HepG2 (cell line): Measurements from ENCODE around the gene HCFC1. TPM values are rescaled to one million over a fixed set of nuclear protein-coding genes. Genes with fewer than 3 reads are reported as not detected.

Experiments
- AGO2 ChIP-seq: fragments of 200-400 bp; formaldehyde crosslinking; optimal IDR thresholded peaks from 2 replicates; pipeline ENCODE3; 2017; ENCODE audit warnings: mild to moderate bottlenecking, low read depth, low read length, moderate library complexity
- HOXD1 ChIP-seq: sonication (generic); formaldehyde crosslinking; IDR thresholded peaks from 2 replicates; pipeline ENCODE4 v1.5.0; 2020; ENCODE audit warnings: missing genetic modification reagents
- NCOR1 ChIP-seq: fragments of 200-600 bp; sonication (generic); IDR thresholded peaks from 2 replicates; pipeline ENCODE4 v1.7.0; 2017; ENCODE audit warnings: antibody characterized with exemption, low read length, borderline replicate concordance
- NFE2 ChIP-seq: sonication (generic); formaldehyde crosslinking; IDR thresholded peaks from 2 replicates; pipeline ENCODE4 v1.4.0; 2020; ENCODE audit warnings: missing genetic modification reagents
- RAD21 ChIP-seq: fragments of 450-650 bp; formaldehyde crosslinking; IDR thresholded peaks from 2 replicates; pipeline ENCODE4 v1.5.0; 2020; ENCODE audit warnings: mild to moderate bottlenecking
- SIX1 ChIP-seq: sonication (generic); formaldehyde crosslinking; IDR thresholded peaks from 2 replicates; pipeline ENCODE4 v1.4.0; 2020; ENCODE audit warnings: missing genetic modification reagents, borderline replicate concordance
- SRSF1 ChIP-seq: fragments of 200-400 bp; formaldehyde crosslinking; optimal IDR thresholded peaks from 2 replicates; pipeline ENCODE3; 2017; ENCODE audit warnings: mild to moderate bottlenecking, low read depth, low read length, moderate library complexity
- ZNF124 ChIP-seq: sonication (generic); formaldehyde crosslinking; IDR thresholded peaks from 2 replicates; pipeline ENCODE4 v1.4.0; 2020; ENCODE audit warnings: missing genetic modification reagents
- ZNF687 ChIP-seq: sonication (generic); formaldehyde crosslinking; IDR thresholded peaks from 2 replicates; pipeline ENCODE4 v1.5.1; 2020; ENCODE audit warnings: mild to moderate bottlenecking, missing genetic modification reagents, moderate library complexity
- ZNF782 ChIP-seq: sonication (generic); formaldehyde crosslinking; IDR thresholded peaks from 2 replicates; pipeline ENCODE4 v1.4.0; 2020; ENCODE audit warnings: missing genetic modification reagents, mild to moderate bottlenecking, borderline replicate concordance
- ZSCAN25 ChIP-seq: sonication (generic); formaldehyde crosslinking; IDR thresholded peaks from 2 replicates; pipeline ENCODE4 v1.8.0; 2022; ENCODE audit warnings: mild to moderate bottlenecking, missing genetic modification reagents
- polyA plus RNA-seq, 8 experiments: library from polyadenylated mRNA; depleted of rRNA in 3 of 8; stranded (reverse) in 7 of 8; unstranded in 1 of 8; fragments of >200 nt; fragmentation: Illumina TruSeq in 4 of 8; extraction: Trizol in 4 of 8; gene quantifications; 2 replicates each; pipeline versions ENCODE4 v1.2.1 to v1.2.3, GENCODE V29; 2011 to 2016; ENCODE audit warnings: low read depth in 4 of 8, missing spikeins in 1 of 8, mixed read lengths in 1 of 8; ENCODE audit not compliant: insufficient read depth in 1 of 8
- total RNA-seq, 5 experiments: library from RNA; depleted of rRNA; stranded (reverse); fragments of >200 nt; fragmentation: Illumina TruSeq; extraction: Trizol; gene quantifications; 2 replicates each; pipeline ENCODE4 v1.2.3, GENCODE V29; 2016; ENCODE audit warnings: low read depth in 1 of 5
- TF ChIP-seq, protein P1 (sequence below): IDR thresholded peaks from 2 replicates; pipeline ENCODE4 v1.4.0; 2020; ENCODE audit warnings: mild to moderate bottlenecking, missing genetic modification reagents
- TF ChIP-seq, protein P2 (sequence below): sonication (generic); formaldehyde crosslinking; IDR thresholded peaks from 2 replicates; pipeline ENCODE4 v1.5.0; 2020; ENCODE audit warnings: mild to moderate bottlenecking, missing genetic modification reagents, moderate library complexity

HCFC1 gene
- total and polyA plus RNA-seq, 2 of the 13 experiments (the other 11 are each of a cell fraction or from before 2014, with no cell fraction given), result 5.8 to 17.8 TPM

- TF ChIP-seq SRSF1, result no peak
- TF ChIP-seq HOXD1, result no peak
- TF ChIP-seq, protein P1, sequence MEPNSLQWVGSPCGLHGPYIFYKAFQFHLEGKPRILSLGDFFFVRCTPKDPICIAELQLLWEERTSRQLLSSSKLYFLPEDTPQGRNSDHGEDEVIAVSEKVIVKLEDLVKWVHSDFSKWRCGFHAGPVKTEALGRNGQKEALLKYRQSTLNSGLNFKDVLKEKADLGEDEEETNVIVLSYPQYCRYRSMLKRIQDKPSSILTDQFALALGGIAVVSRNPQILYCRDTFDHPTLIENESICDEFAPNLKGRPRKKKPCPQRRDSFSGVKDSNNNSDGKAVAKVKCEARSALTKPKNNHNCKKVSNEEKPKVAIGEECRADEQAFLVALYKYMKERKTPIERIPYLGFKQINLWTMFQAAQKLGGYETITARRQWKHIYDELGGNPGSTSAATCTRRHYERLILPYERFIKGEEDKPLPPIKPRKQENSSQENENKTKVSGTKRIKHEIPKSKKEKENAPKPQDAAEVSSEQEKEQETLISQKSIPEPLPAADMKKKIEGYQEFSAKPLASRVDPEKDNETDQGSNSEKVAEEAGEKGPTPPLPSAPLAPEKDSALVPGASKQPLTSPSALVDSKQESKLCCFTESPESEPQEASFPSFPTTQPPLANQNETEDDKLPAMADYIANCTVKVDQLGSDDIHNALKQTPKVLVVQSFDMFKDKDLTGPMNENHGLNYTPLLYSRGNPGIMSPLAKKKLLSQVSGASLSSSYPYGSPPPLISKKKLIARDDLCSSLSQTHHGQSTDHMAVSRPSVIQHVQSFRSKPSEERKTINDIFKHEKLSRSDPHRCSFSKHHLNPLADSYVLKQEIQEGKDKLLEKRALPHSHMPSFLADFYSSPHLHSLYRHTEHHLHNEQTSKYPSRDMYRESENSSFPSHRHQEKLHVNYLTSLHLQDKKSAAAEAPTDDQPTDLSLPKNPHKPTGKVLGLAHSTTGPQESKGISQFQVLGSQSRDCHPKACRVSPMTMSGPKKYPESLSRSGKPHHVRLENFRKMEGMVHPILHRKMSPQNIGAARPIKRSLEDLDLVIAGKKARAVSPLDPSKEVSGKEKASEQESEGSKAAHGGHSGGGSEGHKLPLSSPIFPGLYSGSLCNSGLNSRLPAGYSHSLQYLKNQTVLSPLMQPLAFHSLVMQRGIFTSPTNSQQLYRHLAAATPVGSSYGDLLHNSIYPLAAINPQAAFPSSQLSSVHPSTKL (CRISPR knock-in tag), result no peak
- TF ChIP-seq ZNF782, result no peak
- no peak for TF ChIP-seq NFE2 (CRISPR knock-in tag)
- TF ChIP-seq AGO2, result peak; percentile 93
- TF ChIP-seq ZSCAN25, result no peak
- TF ChIP-seq ZNF687, result peak; percentile 34; the same call in 1 of the 2 replicates
- no peak for TF ChIP-seq NCOR1
- no peak for TF ChIP-seq SIX1 (CRISPR knock-in tag)
- TF ChIP-seq, protein P2, sequence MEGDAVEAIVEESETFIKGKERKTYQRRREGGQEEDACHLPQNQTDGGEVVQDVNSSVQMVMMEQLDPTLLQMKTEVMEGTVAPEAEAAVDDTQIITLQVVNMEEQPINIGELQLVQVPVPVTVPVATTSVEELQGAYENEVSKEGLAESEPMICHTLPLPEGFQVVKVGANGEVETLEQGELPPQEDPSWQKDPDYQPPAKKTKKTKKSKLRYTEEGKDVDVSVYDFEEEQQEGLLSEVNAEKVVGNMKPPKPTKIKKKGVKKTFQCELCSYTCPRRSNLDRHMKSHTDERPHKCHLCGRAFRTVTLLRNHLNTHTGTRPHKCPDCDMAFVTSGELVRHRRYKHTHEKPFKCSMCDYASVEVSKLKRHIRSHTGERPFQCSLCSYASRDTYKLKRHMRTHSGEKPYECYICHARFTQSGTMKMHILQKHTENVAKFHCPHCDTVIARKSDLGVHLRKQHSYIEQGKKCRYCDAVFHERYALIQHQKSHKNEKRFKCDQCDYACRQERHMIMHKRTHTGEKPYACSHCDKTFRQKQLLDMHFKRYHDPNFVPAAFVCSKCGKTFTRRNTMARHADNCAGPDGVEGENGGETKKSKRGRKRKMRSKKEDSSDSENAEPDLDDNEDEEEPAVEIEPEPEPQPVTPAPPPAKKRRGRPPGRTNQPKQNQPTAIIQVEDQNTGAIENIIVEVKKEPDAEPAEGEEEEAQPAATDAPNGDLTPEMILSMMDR (CRISPR knock-in tag), result peak; percentile 86
- peak; percentile 66 for TF ChIP-seq RAD21 (CRISPR knock-in tag)
- TF ChIP-seq ZNF124 (CRISPR knock-in tag), result no peak
Observed at GRCh38 chrX:153953342-153953830, 18.2 kb downstream of the HCFC1 start (continued).
